Erythroblast (primary cell): Measurements from ENCODE around the gene NFIB.

Experiments
- DNase-seq, 2 experiments: peaks; one replicate each; lab custom pipeline; 2025; lab: John Stamatoyannopoulos, UW
- GATA1 ChIP-seq: IDR thresholded peaks from 2 replicates; pipeline ENCODE4 v1.6.1; 2011; ENCODE audit warnings: low read depth, mild to moderate bottlenecking, control low read depth, low read length, moderate library complexity
- POLR2A ChIP-seq: IDR thresholded peaks from 2 replicates; pipeline ENCODE4 v1.6.1; 2011; ENCODE audit warnings: mild to moderate bottlenecking, low read length

NFIB gene

DNA sequence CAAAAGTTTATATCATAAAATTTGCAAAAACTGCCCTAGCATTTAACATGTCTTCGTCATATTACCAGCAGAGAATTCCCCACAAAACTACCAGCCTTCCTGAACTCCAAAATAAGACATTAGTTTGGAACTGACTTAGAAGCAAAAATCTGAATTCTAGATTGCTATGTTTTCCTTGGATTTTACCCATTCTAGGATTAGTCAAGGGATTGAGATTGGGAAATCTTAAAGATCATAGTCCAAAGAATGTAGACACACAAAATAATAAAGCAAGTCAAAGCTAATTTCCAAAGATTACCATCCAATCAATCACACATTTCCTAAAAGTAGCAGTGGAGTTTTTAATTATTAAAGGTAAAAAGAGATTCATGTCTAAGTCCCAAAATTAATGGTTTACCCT, 138.2 kb downstream of the NFIB start:
- TF ChIP-seq GATA1, result no peak
- TF ChIP-seq POLR2A, result no peak
- no peak for DNase-seq

DNA sequence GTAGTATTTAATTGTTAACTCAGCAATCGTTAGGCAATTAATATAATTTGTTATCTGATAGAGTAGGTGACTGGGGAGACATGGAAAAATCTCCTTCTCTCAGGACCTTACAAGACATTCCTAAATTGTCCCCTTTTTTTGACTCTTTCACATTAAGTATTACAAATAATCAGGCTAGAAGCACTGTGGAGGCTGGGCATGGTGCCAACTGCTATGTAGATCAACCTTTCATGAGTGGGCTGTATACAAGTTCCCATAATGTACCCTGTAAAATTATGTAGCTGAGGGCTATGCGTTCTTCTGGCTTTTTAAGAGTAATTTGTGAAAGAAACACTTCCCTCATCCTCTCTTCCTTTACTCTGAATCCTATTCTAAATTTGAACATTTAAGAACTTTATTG, 140.2 kb downstream of the NFIB start:
- DNase-seq, result peak in 1 of 2 experiments; percentile 4
- TF ChIP-seq GATA1, result no peak

DNA sequence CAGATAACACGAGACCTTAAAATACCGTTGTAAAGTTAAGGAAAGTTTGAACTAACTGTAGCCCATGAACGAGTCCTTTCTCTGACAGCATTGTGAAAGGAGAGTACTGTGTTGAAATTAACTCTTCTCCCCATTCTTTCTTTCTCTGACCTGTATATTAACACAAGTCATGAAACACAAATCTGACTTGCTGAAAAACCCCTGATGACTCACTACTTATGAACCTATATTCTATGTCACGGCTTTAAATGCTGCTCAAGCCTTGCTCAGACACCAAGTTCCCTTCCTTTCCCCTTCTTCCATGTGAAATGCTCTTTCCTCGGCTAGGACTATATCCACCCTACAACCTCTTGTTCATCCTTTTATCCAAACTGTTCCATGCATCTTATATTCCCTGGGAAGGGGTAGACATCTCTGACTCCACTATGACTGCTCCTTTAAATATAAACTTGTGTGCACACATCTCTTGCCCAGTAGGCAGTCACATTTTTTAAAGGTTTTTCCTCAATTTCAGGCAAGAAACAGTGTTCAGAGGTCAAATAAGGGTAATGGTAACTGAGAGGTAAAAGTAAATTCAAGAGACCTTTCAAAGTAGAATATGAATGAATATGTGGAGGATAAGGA, 142.9 kb downstream of the NFIB start:
- DNase-seq, result no peak
- TF ChIP-seq POLR2A (no peak), GATA1 (no peak)

DNA sequence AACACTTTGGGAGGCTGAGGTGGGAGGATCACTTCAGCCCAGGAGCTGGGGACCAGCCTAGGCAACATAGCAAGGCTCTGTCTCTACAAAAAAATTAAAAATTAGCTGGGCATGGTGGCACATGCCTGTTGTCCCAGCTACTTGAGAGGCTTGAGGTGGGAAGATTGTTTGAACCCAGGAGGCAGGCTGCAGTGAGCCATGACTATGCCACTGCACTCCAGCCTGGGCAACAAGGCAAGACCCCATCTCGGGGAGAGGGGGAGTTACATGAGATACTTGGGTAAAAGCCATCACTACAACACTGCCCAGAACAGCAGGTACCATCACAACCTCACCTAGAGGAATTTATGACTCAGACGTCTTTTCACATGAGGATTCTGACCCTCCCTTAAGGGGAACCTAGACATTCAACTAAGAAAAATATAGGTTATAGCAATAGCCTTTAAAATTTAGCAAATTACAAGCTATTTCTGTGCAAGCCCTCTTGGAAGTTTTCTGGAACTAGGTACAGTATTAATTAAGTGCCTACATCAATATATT, 143.5 kb downstream of the NFIB start:
- DNase-seq, result no peak
- TF ChIP-seq POLR2A, result no peak

DNA sequence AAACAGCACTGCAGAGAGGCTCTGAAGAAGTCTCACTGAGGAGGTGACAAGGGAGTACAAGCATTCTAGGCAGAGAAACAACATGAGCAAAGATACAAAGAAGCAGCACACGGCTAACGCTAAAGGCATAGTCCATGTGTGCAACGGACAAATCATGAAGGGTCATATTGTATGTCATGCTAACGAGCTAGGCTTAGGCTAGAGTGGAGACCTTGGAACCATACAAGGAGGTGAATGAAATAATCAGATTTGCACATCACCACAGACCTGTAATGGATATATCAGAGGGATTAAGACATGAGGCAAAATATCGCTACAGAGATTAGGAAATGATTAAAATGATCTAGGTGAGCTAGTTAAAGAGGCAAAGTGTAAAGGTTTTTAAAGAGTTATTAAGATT, 145.6 kb downstream of the NFIB start:
- no peak for DNase-seq

DNA sequence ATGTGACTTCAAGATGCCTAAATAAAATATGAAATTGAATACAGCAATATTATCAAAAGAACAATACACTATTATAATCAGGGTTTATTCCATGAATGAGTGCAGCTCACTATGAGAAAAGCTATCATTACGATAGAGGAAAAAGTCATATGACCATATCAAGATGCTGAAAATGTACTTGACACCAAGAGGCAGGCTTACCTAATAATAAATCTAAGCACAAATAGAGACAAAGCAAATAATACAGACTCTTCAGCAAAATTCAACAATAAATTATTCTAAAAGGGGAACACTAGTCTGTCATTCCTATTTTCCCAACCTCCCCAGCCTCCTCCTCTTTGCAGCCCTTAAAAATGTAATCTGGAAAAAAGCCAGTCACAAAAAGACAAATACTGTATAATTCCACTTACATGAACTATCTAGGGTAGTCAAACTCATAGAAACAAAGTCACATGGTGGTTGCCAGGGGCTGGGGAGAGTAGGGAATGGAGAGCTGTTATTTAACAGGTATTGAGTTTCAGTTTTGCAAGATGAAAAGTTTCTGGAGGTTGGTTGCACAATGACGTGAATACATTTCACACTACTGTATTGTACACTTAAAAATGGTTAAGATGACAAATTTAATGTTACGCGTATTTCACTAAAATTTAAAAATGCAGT, 148.4 kb downstream of the NFIB start:
- DNase-seq, result no peak
- TF ChIP-seq GATA1 (no peak), POLR2A (no peak)

More for the DNA sequence above, 145.6 kb downstream of the NFIB start:
- TF ChIP-seq POLR2A (no peak), GATA1 (no peak)

DNA sequence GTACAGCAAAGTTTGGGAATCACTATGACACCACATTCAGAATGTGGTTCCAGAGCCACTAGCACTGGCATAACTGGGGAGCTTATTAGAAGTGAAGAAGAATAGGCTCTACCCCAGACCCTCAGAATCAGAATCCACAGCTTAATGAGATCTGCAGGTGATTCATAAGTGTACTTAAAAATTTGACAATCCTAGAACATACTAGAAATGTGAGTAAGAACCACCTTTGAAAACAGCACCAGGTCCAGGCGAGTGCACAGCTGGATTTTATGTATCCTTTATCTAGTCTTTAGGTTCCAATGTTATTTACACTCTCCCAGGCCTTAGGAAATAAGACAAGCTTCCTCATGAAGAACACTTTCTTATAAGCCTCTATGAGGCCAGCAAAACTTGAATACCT, 149.0 kb downstream of the NFIB start:
- no peak for DNase-seq

DNA sequence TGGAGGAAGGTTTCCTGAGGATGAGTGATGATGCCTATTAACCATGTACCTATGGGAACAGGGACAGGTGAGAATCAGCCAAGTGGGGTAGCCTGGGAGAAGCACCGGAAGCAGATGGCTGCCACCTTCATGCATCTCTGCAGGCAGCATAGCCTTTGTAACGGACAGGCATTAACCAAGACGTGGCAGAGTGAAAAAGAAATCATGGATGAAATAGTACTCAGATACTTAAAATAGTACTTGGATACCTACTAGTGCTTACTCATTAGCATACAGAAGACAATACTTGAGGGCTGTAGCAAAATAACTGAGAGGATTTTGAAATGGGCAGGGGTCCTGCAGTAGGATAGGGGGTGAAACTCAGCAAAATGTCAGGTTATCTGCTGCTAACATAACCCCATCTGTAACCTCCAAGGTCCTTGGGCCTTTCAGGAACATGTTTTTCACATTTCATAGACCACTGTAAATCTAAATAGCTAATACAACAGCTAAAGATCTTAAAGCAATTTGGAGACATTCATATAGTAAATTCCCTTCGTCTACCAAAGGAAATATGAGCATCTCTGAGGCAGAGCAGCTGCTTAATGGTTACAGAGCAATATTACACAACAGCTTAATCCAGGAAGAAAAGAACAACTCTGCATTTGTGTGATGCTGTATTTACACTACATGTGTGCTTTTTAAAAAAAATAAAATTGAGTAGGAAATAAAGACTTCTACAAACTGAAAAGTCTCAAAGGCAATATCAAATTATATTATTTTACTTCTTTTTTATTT, 154.3 kb downstream of the NFIB start:
- DNase-seq, result no peak
- TF ChIP-seq POLR2A (no peak), GATA1 (no peak)

More for the DNA sequence above, 149.0 kb downstream of the NFIB start:
- no peak for TF ChIP-seq GATA1
- TF ChIP-seq POLR2A, result no peak

DNA sequence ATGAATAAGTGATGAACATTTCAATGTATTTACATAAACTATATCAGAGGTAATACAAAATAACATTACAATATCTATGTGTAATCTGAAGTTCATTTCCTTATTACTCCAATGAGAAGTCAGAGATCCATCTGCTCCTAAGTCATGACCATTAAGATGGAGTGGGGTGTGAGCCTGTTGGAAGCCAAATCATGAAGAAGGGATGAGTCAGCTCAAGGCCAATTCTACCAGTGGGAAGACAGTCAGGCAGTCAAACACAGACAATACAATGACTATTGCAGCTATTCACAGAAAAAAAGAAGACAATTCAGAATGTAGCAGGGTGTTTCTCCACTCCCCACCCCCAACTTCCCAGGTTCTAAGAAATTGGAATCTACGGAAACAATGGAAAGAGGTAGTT, 155.0 kb downstream of the NFIB start:
- no peak for DNase-seq
- TF ChIP-seq POLR2A, result no peak
- no peak for TF ChIP-seq GATA1

DNA sequence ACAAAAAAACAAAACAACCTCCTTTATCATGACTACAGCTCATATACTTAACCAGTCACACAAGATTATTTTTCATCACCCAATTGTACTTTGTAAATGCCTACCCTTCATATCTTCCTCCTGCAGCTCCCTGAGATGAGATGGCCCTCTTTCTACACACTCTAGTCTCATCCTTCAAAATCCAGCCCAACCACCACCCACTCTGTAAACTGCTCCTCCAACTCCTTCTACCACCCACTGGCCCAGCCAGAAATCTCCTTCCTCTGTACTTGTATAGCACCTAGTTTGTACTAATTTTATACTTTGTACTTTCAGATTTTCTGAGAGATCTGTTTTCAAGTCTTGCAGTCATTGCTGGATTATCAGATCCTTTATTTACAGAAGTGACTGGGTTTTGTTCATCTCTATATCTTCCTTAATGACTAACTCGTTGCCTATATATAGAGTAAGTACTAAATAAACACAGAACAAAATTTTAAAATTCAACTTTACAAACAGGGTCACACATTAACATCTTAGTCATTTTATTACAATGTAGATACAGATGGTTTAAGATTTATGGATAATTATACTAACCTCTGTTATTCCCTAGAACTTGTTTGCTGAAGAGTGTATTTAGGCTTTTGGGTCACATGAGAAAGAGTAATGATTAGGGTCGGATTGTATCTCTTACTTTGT, 155.7 kb downstream of the NFIB start:
- TF ChIP-seq GATA1, result no peak
- TF ChIP-seq POLR2A, result no peak
- DNase-seq, result no peak

DNA sequence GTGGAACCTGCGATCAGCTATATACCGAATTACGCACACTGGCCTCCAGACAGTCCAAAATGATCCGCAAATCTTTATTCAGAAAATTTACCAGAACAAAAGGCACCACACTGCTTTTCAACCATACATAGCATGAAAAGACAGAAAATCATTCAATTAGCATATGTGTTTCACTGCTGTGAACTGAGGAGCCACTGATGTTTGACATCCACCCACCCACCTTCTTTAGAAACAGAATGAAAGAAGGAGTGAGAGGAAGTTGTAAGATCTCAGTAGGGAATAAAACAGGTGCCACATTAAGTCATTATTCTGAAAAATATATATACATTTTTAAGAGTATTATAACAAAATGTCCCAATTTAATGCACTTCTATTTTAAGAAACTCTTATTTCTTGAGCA, 156.8 kb downstream of the NFIB start:
- TF ChIP-seq GATA1 (no peak), POLR2A (no peak)
- DNase-seq, result no peak

DNA sequence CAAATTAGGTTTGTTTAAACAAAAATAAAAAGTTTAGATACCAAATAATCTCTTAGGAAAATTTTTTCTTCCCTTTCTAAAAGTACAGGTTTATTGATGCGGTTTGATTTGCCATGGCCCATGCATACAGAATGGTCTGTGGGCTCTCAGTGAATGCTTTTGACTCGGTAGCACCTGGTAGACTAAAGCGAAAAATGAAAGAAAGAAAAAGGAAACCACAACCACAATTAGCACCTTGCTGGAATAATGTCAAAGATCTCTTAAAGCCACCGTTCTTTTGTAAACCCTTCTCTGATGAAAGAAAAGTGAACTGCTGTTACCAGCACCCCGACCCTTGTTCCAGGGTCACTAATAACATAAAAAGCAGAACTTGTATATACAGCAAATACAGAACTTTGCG, 157.9 kb downstream of the NFIB start:
- DNase-seq, result no peak
- no peak for TF ChIP-seq POLR2A
- TF ChIP-seq GATA1, result no peak

DNA sequence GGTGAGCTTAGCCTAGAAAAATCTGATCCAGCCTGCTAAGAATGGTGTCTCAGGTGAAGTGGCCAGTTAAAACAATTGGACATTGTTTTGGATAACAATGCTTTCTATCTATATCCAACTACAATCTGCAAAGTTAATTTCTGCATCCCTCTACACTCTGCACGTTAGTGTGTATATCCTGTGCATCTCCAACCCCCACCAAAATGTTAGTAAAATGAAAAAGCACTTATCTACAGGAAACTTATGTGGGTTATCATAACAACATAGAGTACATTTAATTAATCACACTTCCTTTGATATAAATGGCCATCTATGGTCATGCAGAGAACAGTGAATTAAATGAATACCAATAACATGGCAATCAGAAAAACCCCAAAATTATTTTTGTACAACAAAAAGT, 158.7 kb downstream of the NFIB start:
- no peak for TF ChIP-seq POLR2A
- no peak for TF ChIP-seq GATA1
- DNase-seq, result no peak

DNA sequence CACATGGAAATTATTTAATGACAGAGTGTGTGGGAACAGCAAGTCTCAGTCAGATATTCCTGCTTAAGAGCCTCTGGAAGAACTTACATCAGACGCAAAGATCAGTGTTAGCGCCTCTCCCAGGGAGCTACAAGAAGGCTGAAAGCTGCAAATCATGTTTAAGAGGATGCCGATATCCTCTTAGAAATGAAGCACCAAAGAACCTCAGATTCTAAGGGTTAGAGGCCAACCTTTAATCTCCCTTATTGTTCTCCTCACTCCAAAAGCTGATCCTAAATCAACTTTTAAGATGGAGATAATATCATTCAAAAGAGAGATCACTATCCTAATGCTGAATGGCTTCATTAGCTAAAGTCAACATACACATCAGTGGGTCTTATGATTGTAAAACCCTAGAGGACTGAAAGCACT, 160.6 kb downstream of the NFIB start:
- TF ChIP-seq POLR2A, result no peak
- TF ChIP-seq GATA1, result no peak
- DNase-seq, result no peak

DNA sequence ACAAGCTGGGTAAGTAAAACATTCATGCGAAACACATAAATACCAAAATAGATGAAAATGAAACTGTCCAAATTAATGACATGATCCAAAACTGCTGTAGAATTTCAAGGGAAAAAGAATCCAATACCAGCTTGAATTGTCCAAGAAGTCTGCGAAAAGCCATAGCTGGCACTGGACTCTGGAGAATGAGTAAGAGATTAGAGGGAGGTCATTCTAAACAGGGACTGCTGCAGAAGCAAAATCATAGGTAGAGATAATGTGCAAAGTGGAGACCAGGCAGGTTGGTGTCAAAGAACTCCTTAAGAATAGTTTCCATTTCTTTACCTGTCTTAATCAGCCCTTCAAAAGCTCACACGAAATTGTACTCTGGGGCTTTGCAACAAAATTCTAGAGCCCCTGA, 162.5 kb downstream of the NFIB start:
- TF ChIP-seq POLR2A (no peak), GATA1 (no peak)
- no peak for DNase-seq
